OCI-LY3 (cell line): Measurements from ENCODE around the gene ALDOA.

Source experiments
- H2AFZ ChIP-seq: fragments of 200-600, 300-600 bp; shearing (Covaris generic); 2 replicates; pipeline ENCODE4 v1.6.0; 2014; ENCODE audit warnings: antibody characterized with exemption, low read depth, low read length
- H3K27ac ChIP-seq: fragments of 200-600, 300-600 bp; sonication (generic); 2 replicates; pipeline ENCODE4 v1.5.1; 2014; ENCODE audit warnings: mild to moderate bottlenecking, low read length, moderate library complexity, mixed read lengths
- H3K27me3 ChIP-seq: fragments of 200-600, 300-600 bp; sonication (generic); 2 replicates; pipeline ENCODE4 v1.6.1; 2014; ENCODE audit warnings: low read depth, low read length, mixed read lengths
- H3K36me3 ChIP-seq: fragments of 200-600, 300-600 bp; sonication (generic); replicated peaks from 2 replicates; pipeline ENCODE3; 2014; ENCODE audit warnings: low read depth, low read length, mixed read lengths
- H3K4me1 ChIP-seq: fragments of 300-600, 200-600 bp; sonication (generic); 2 replicates; pipeline ENCODE4 v1.6.1; 2014; ENCODE audit warnings: low read length, mixed read lengths
- H3K4me2 ChIP-seq: fragments of 200-600, 300-600 bp; sonication (generic); 2 replicates; pipeline ENCODE4 v1.6.1; 2014; ENCODE audit warnings: low read length, mixed read lengths
- H3K4me3 ChIP-seq: fragments of 300-600, 200-600 bp; sonication (generic); 2 replicates; pipeline ENCODE4 v1.5.1; 2014; ENCODE audit warnings: antibody characterized with exemption, mild to moderate bottlenecking, low read length, moderate library complexity
- H3K79me2 ChIP-seq: fragments of 300-600, 200-600 bp; shearing (Covaris generic); 2 replicates; pipeline ENCODE4 v1.6.1; 2014; ENCODE audit warnings: mild to moderate bottlenecking, low read length, mixed read lengths
- H3K9ac ChIP-seq: fragments of 300-600, 200-600 bp; shearing (Covaris generic); 2 replicates; pipeline ENCODE4 v1.6.0; 2014; ENCODE audit warnings: mild to moderate bottlenecking, low read length, moderate library complexity
- H3K9me3 ChIP-seq: fragments of 200-600, 300-600 bp; shearing (Covaris generic); 2 replicates; pipeline ENCODE4 v1.6.1; 2014; ENCODE audit warnings: low read length, mixed read lengths; ENCODE audit not compliant: insufficient read depth
- H4K20me1 ChIP-seq: fragments of 200-600, 300-600 bp; sonication (generic); 2 replicates; pipeline ENCODE4 v1.6.1; 2016; ENCODE audit warnings: low read length, mixed read lengths; ENCODE audit not compliant: insufficient read depth
- CTCF ChIP-seq: fragments of 200-600, 300-600 bp; sonication (generic); IDR thresholded peaks from 2 replicates; pipeline ENCODE4 v1.5.1; 2014; ENCODE audit warnings: antibody characterized with exemption, low read length, low read depth
- EZH2phosphoT487 ChIP-seq: fragments of 200-600 bp; shearing (Covaris generic); IDR thresholded peaks from 2 replicates; pipeline ENCODE4 v1.6.1; 2018; ENCODE audit warnings: antibody characterized with exemption, mixed run types, low read depth

The ALDOA gene

GRCh38 chr16:30018731-30019158, 46.8 kb upstream of the ALDOA start:
- Histone ChIP-seq H3K4me1 (peaks cover 6% of the 10 kb centered on the region), H3K79me2 (no peaks in the 10 kb centered on the region), H3K4me2 (no peak overlapping the region), H3K9ac (no peak overlapping the region), H4K20me1 (no peaks in the 10 kb centered on the region), H3K9me3 (no peaks in the 10 kb centered on the region), H2AFZ (no peak overlapping the region), H3K4me3 (no peak overlapping the region), H3K27me3 (peaks cover 4% of the 10 kb centered on the region; the same call in 1 of the 2 replicates), H3K36me3 (no peaks in the 10 kb centered on the region), H3K27ac (no peak overlapping the region)
- TF ChIP-seq EZH2phosphoT487 (no peak), CTCF (no peak)

- Histone ChIP-seq H3K9ac (no peak within 1 kb of the TSS), H3K27me3 (peaks cover 19% of the 10 kb centered on the region; the same call in 1 of the 2 replicates), H3K4me3 (no peak within 1 kb of the TSS), H4K20me1 (no peaks in the 10 kb centered on the region), H3K79me2 (no peaks in the 10 kb centered on the region), H3K4me2 (no peak within 1 kb of the TSS), H2AFZ (no peak within 1 kb of the TSS), H3K36me3 (no peaks in the 10 kb centered on the region), H3K4me1 (peaks cover 9% of the 10 kb centered on the region), H3K27ac (no peak within 1 kb of the TSS), H3K9me3 (no peaks in the 10 kb centered on the region)
- TF ChIP-seq EZH2phosphoT487 = no peak
Measured at GRCh38 chr16:30022887-30023286, 42.7 kb upstream of the ALDOA start, which contains the start of gene C16orf92. Gene C16orf92 (plus strand): TSS chr16:30023198. CDS start chr16:30023341, 143 bp downstream.

- Histone ChIP-seq H4K20me1 (no peaks in the 10 kb centered on the region), H3K9ac (no peak overlapping the region), H3K27me3 (peaks cover 19% of the 10 kb centered on the region; the same call in 1 of the 2 replicates), H3K4me3 (no peak overlapping the region), H3K36me3 (no peaks in the 10 kb centered on the region), H3K4me2 (no peak overlapping the region), H2AFZ (no peak overlapping the region), H3K4me1 (peaks cover 9% of the 10 kb centered on the region), H3K27ac (no peak overlapping the region), H3K79me2 (no peaks in the 10 kb centered on the region), H3K9me3 (no peaks in the 10 kb centered on the region)
- TF ChIP-seq CTCF (no peak), EZH2phosphoT487 (no peak)
Measured at GRCh38 chr16:30023586-30023985, 42.0 kb upstream of the ALDOA start.

- Histone ChIP-seq H3K27me3 (peaks cover 19% of the 10 kb centered on the region; the same call in 1 of the 2 replicates), H3K27ac (no peak overlapping the region), H4K20me1 (no peaks in the 10 kb centered on the region), H3K9me3 (no peaks in the 10 kb centered on the region), H3K36me3 (no peaks in the 10 kb centered on the region), H3K4me1 (peaks cover 9% of the 10 kb centered on the region), H2AFZ (no peak overlapping the region), H3K9ac (no peak overlapping the region), H3K79me2 (no peaks in the 10 kb centered on the region), H3K4me2 (no peak overlapping the region), H3K4me3 (no peak overlapping the region)
- TF ChIP-seq EZH2phosphoT487 = no peak
- no peak for TF ChIP-seq CTCF
Measured at GRCh38 chr16:30024451-30024850, 41.1 kb upstream of the ALDOA start.

- Histone ChIP-seq H3K4me1 (peaks cover 9% of the 10 kb centered on the region), H3K36me3 (no peaks in the 10 kb centered on the region), H4K20me1 (no peaks in the 10 kb centered on the region), H3K4me2 (no peak overlapping the region), H3K79me2 (no peaks in the 10 kb centered on the region), H2AFZ (no peak overlapping the region), H3K27ac (no peak overlapping the region), H3K4me3 (no peak overlapping the region), H3K9ac (no peak overlapping the region), H3K27me3 (peaks cover 19% of the 10 kb centered on the region; the same call in 1 of the 2 replicates), H3K9me3 (no peaks in the 10 kb centered on the region)
- TF ChIP-seq EZH2phosphoT487 (no peak), CTCF (no peak)
Measured at GRCh38 chr16:30025156-30025555, 40.4 kb upstream of the ALDOA start.
